Spleen (tissue), 11 donors: ENCODE data around the gene GIPC1. TPM values are rescaled to one million over a fixed set of nuclear protein-coding genes. Genes with fewer than 3 reads are reported as not detected.
"Not testable (repeated sequence)": the region's sequence is repeated elsewhere in the genome, so short reads cannot be mapped to it uniquely, and the experiment has no call there.

Experiments used
- DNase-seq: peaks from one replicate; pipeline ENCODE4 v3.0.0-alpha.2; 2020
- H3K27ac ChIP-seq, 8 donors: fragments of 200-600 bp; sonication (generic) in 7 of 8; 1 replicate in 4 of 8; 2 replicates in 4 of 8; pipeline versions ENCODE4 v1.5.0 to v1.8.0; 2016 to 2021; ENCODE audit warnings: inconsistent platforms in 4 of 8, mild to moderate bottlenecking in 4 of 8, moderate library complexity in 1 of 8
- H3K27me3 ChIP-seq, 7 donors: fragments of 200-600 bp; sonication (generic) in 6 of 7; replicated peaks in 1 of 7; 1 replicate in 4 of 7; 2 replicates in 3 of 7; pipeline versions ENCODE4 v1.5.0 to v1.8.0; 2016 to 2021; ENCODE audit warnings: inconsistent platforms in 3 of 7, mild to moderate bottlenecking in 1 of 7
- H3K36me3 ChIP-seq, 6 donors: fragments of 200-600 bp; sonication (generic) in 5 of 6; 1 replicate in 4 of 6; 2 replicates in 2 of 6; pipeline versions ENCODE4 v1.5.0 to v1.8.0; 2016 to 2021; ENCODE audit warnings: inconsistent platforms in 2 of 6
- H3K4me1 ChIP-seq, 6 donors: fragments of 200-600 bp; sonication (generic) in 5 of 6; 1 replicate in 3 of 6; 2 replicates in 3 of 6; pipeline versions ENCODE4 v1.5.0 to v1.8.0; 2016 to 2021; ENCODE audit warnings: inconsistent platforms in 3 of 6
- H3K4me3 ChIP-seq, 8 donors: fragments of 200-600 bp; sonication (generic) in 7 of 8; 1 replicate in 4 of 8; 2 replicates in 4 of 8; pipeline versions ENCODE4 v1.5.0 to v1.8.0; 2016 to 2021; ENCODE audit warnings: inconsistent platforms in 4 of 8, mild to moderate bottlenecking in 4 of 8, moderate library complexity in 2 of 8
- H3K9me3 ChIP-seq, 8 donors: fragments of 200-600 bp; sonication (generic) in 7 of 8; 1 replicate in 4 of 8; 2 replicates in 4 of 8; pipeline versions ENCODE4 v1.5.0 to v1.8.0; 2016 to 2021; ENCODE audit warnings: inconsistent platforms in 4 of 8
- POLR2A ChIP-seq, 3 donors: fragments of 450-650 bp; IDR thresholded peaks; one replicate each; pipeline ENCODE4 v1.5.1; 2017; ENCODE audit warnings: antibody characterized with exemption in 3 of 3, mild to moderate bottlenecking in 1 of 3
- POLR2AphosphoS5 ChIP-seq, 3 donors: sonication (generic); formaldehyde crosslinking; IDR thresholded peaks; one replicate each; pipeline ENCODE4 v1.5.1; 2017; ENCODE audit warnings: antibody characterized with exemption in 3 of 3
- WGBS, 5 donors: extraction: QIAGEN DNeasy Blood & Tissue Kit in 3 of 5; methylation state at CpG; one replicate each; pipeline versions ENCODE4 v1.1.5 to v1.1.7; 2013 to 2018; 5-methylcytosine and 5-hydroxymethylcytosine counted together
- intact Hi-C: fragments of 100-400 bp; cut with DNase I; formaldehyde crosslinking; loops from one replicate; pipeline ENCODE4 v1.15.0; 2023; ENCODE audit warnings: low total_unique reads
- polyA plus RNA-seq, 3 donors: library from polyadenylated mRNA; stranded (reverse); fragments of 200-250 nt; gene quantifications; one replicate each; pipeline ENCODE4 v1.2.1, GENCODE V29; 2013
- total RNA-seq, 7 donors: library from RNA; depleted of rRNA in 3 of 7; stranded (reverse); fragments of >200 nt in 3 of 7; fragmentation: NEBNext Ultra II Directional in 4 of 7; extraction: Animal tissue kit (Norgen Biotek cat#: 25700) in 4 of 7; gene quantifications; one replicate each; pipeline versions ENCODE4 v1.1.0 to v1.2.1, GENCODE V29; 2016 to 2021
- TF ChIP-seq, protein P1 (sequence below), 11 experiments: fragments of 200-600 bp in 7 of 11; fragments of 450-650 bp in 4 of 11; sonication (generic) in 4 of 11; IDR thresholded peaks in 8 of 11; conservative IDR thresholded peaks in 3 of 11; 1 replicate in 7 of 11; 2 replicates in 4 of 11; pipeline versions ENCODE4 v1.4.0 to v1.8.0; 2016 to 2021; ENCODE audit warnings: antibody characterized with exemption in 11 of 11, inconsistent platforms in 4 of 11, mild to moderate bottlenecking in 1 of 11
- donor health status: healthy with polysubstance abuse.
- donor health status: DM: no; HTN: no; CAD: no; lungs with moderate emphysema.
- donor health status: DM: no; HTN: no; CAD: no.
- donor health status: Bipolar disorder and iron deficiency.
- donor health status: healthy.
- donor health status: DM: no; HTN: no; CAD: no.
- donor health status: DM: yes; HTN: yes; CAD: no.

GIPC1 gene
- total and polyA plus RNA-seq, 10 donors: 17.1 to 58.1 (median 30.7) TPM

DNA sequence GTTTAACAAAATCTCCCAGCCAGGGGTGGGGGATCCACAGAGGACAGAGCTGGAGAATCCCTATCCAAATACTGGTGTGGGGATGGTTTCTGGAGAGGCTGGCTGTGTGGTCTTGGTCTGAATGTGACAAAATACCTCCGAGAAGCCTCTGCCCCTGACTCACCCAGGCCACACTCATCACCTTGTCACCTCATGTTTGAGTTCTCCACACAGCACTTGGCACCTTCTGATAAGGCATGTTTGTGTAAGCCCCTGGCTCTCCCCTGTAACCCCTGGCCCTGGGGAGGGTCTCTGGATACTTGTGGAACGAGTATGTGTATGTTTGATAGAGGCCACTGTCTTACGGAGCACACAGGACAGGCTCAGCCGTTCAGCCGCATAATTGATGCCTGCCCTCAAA lies 48.1 kb upstream of the GIPC1 start:
- Histone ChIP-seq H3K4me3 (no peak overlapping the region), H3K27me3 (no peaks in the 10 kb centered on the region), H3K36me3 (peaks cover 0 to 60% (median 4%) of the 10 kb centered on the region in 6 donors), H3K4me1 (peaks cover 0 to 28% (median 0%) of the 10 kb centered on the region in 6 donors), H3K9me3 (no peaks in the 10 kb centered on the region), H3K27ac (no peak overlapping the region)
- no peak for DNase-seq
- intact Hi-C loops: no loop called here
- WGBS, 5 donors: 86 to 100% (median 92%) methylated on average over 3 to 5 of the region's 5 CpGs
- TF ChIP-seq, protein P1, sequence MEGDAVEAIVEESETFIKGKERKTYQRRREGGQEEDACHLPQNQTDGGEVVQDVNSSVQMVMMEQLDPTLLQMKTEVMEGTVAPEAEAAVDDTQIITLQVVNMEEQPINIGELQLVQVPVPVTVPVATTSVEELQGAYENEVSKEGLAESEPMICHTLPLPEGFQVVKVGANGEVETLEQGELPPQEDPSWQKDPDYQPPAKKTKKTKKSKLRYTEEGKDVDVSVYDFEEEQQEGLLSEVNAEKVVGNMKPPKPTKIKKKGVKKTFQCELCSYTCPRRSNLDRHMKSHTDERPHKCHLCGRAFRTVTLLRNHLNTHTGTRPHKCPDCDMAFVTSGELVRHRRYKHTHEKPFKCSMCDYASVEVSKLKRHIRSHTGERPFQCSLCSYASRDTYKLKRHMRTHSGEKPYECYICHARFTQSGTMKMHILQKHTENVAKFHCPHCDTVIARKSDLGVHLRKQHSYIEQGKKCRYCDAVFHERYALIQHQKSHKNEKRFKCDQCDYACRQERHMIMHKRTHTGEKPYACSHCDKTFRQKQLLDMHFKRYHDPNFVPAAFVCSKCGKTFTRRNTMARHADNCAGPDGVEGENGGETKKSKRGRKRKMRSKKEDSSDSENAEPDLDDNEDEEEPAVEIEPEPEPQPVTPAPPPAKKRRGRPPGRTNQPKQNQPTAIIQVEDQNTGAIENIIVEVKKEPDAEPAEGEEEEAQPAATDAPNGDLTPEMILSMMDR (IDR thresholded peaks at IDR 0.05 in 8 of 11, conservative IDR thresholded peaks at IDR 0.05 in 3 of 11): no peak
- TF ChIP-seq POLR2AphosphoS5 (IDR thresholded peaks at IDR 0.05): no peak

DNA sequence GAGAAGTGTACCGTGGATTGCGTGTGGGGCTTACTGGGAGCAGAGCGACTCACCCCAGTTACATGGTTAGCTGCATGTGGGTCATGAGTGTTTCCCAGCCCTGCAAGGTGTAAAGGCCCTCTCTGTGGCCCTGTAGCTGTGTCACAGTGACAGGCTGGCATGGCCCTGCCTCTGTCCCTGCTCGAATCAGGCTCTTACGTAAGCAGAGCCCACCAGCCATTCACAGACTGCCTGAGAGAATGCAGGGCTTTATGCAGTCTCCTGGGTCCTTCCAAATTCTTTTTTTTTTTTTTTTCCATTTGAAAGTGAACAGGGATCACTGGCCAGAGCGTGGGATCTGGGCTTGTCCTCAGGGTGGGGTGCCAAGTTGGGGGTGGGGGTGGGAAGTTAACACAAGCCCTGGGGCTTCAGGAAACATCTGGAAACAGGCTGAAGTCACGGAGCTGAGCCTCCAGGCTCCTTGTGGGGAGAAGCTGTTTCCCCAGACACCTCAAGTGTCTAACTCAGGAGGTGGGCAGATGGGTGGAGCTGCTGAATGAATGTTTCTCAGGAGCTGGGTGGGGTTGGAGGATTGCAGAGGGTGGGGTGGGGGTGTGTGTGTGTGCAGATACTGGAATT lies 46.9 kb upstream of the GIPC1 start:
- no peaks in the 10 kb centered on the region for H3K27me3 ChIP-seq
- 41 to 65% (median 47%) methylated on average over 7 of the region's 7 CpGs for WGBS, 5 donors
- H3K27ac ChIP-seq: no peak overlapping the region
- intact Hi-C loops: no loop called here
- no peak for DNase-seq
- no peak overlapping the region for H3K4me3 ChIP-seq
- H3K4me1 ChIP-seq: peaks cover 0 to 33% (median 2%) of the 10 kb centered on the region in 6 donors
- H3K36me3 ChIP-seq: peaks cover 0 to 51% (median 4%) of the 10 kb centered on the region in 6 donors
- no peaks in the 10 kb centered on the region for H3K9me3 ChIP-seq
- TF ChIP-seq POLR2AphosphoS5 (IDR thresholded peaks at IDR 0.05) (no peak), POLR2A (IDR thresholded peaks at IDR 0.05) (no peak)
- TF ChIP-seq, protein P1 (IDR thresholded peaks at IDR 0.05 in 8 of 11, conservative IDR thresholded peaks at IDR 0.05 in 3 of 11): no peak

DNA sequence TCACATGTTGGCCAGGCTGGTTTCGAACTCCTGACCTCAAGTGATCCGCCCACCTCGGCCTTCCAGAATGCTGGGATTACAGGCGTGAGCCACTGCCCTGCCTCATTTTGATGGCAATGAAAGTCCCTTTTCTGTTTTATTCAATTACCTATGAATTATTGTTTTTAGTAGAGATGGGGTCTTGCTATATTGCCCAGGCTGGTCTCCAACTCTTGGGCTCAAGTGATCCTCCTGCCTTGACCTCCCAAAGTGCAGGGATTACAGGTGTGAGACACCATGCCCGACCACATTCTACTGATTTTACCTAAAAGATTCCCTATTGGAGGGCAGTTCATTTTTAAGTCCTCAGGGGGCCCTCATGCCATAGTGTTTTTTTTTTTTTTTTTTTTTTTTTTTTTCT lies 46.1 kb upstream of the GIPC1 start:
- WGBS, 5 donors: 77 to 96% (median 84%) methylated on average over 5 of the region's 5 CpGs
- DNase-seq: not testable (repeated sequence)

GRCh38 chr19:14540741-14541525 lies 45.0 kb upstream of the GIPC1 start:
- TF ChIP-seq, protein P1 (IDR thresholded peaks at IDR 0.05 in 8 of 11, conservative IDR thresholded peaks at IDR 0.05 in 3 of 11): no peak
- TF ChIP-seq POLR2AphosphoS5 (IDR thresholded peaks at IDR 0.05): no peak
- TF ChIP-seq POLR2A (IDR thresholded peaks at IDR 0.05): no peak
- 90 to 97% (median 94%) methylated on average over 19 of the region's 19 CpGs for WGBS, 5 donors

More for the DNA sequence above, 46.1 kb upstream of the GIPC1 start:
- H3K27ac ChIP-seq, H3K9me3 ChIP-seq, H3K27me3 ChIP-seq, H3K4me3 ChIP-seq, intact Hi-C loops: not testable (repeated sequence)
- H3K4me1 ChIP-seq: peaks cover 0 to 41% (median 7%) of the 10 kb centered on the region in 6 donors
- peaks cover 0 to 50% (median 4%) of the 10 kb centered on the region in 6 donors for H3K36me3 ChIP-seq

More at GRCh38 chr19:14540741-14541525, 45.0 kb upstream of the GIPC1 start:
- Histone ChIP-seq H3K36me3 (peaks cover 0 to 39% (median 4%) of the 10 kb centered on the region in 6 donors), H3K9me3 (no peaks in the 10 kb centered on the region), H3K4me3 (no peak overlapping the region), H3K27me3 (no peaks in the 10 kb centered on the region), H3K27ac (no peak overlapping the region), H3K4me1 (peaks cover 0 to 49% (median 11%) of the 10 kb centered on the region in 6 donors)
- intact Hi-C loops: no loop called here
- DNase-seq: no peak
